Heart right ventricle (tissue), 16 donors: ENCODE results near the gene GNG7. TPM values are rescaled to one million over a fixed set of nuclear protein-coding genes. Genes with fewer than 3 reads are reported as not detected.
"Not testable (repeated sequence)": the region's sequence is repeated elsewhere in the genome, so short reads cannot be mapped to it uniquely, and the experiment has no call there.

Source experiments
- ATAC-seq, 8 donors: fragments of 200-7000 bp; cut with Tn5 transposase; one replicate each; pipeline ENCODE4 v1.9.1; 2020; ENCODE audit warnings: mild to moderate bottlenecking in 8 of 8, moderate library complexity in 8 of 8, moderate number of reproducible peaks in 1 of 8
- DNase-seq, 2 donors: peaks; one replicate each; pipeline ENCODE4 v3.0.0-alpha.2; 2020
- H3K27ac ChIP-seq, 10 donors: fragments of 200-600 bp; sonication (generic) in 2 of 10; one replicate each; pipeline versions ENCODE4 v1.5.0 to v1.8.0; 2020 to 2022; ENCODE audit warnings: mild to moderate bottlenecking in 3 of 10
- H3K27me3 ChIP-seq, 7 donors: fragments of 200-600 bp; one replicate each; pipeline ENCODE4 v1.8.0; 2021 to 2022; ENCODE audit warnings: mild to moderate bottlenecking in 2 of 7
- H3K36me3 ChIP-seq, 9 donors: fragments of 200-600 bp; sonication (generic) in 1 of 9; one replicate each; pipeline versions ENCODE4 v1.5.0 to v1.8.0; 2020 to 2022; ENCODE audit warnings: mild to moderate bottlenecking in 2 of 9
- H3K4me1 ChIP-seq, 9 donors: fragments of 200-600 bp; sonication (generic) in 1 of 9; one replicate each; pipeline versions ENCODE4 v1.5.0 to v1.8.0; 2020 to 2022; ENCODE audit warnings: mild to moderate bottlenecking in 4 of 9
- H3K4me3 ChIP-seq, 10 donors: fragments of 200-600 bp; sonication (generic) in 2 of 10; one replicate each; pipeline versions ENCODE4 v1.5.0 to v1.8.0; 2020 to 2022; ENCODE audit warnings: mild to moderate bottlenecking in 7 of 10, moderate library complexity in 2 of 10
- H3K9me3 ChIP-seq, 11 donors: fragments of 200-600 bp in 10 of 11; sonication (generic) in 2 of 11; one replicate each; pipeline versions ENCODE4 v1.5.0 to v1.8.0; 2013 to 2022; ENCODE audit warnings: mild to moderate bottlenecking in 2 of 11, control low read depth in 1 of 11, moderate library complexity in 1 of 11
- CTCF ChIP-seq, 9 donors: fragments of 200-600 bp; sonication (generic) in 2 of 9; IDR thresholded peaks; one replicate each; pipeline versions ENCODE4 v1.5.0 to v1.8.0; 2021 to 2022; ENCODE audit warnings: antibody characterized with exemption in 9 of 9, mild to moderate bottlenecking in 5 of 9, moderate library complexity in 1 of 9
- WGBS, 2 donors: extraction: QIAGEN DNeasy Blood & Tissue Kit; methylation state at CpG; one replicate each; pipeline ENCODE4 v1.1.7; 2013; ENCODE audit warnings: inconsistent platforms in 1 of 2; 5-methylcytosine and 5-hydroxymethylcytosine counted together
- intact Hi-C, 10 donors: fragments of 100-400 bp; cut with DNase I; formaldehyde crosslinking; loops; one replicate each; pipeline versions ENCODE4 v1.11.1 to v1.14.2; 2022
- polyA plus RNA-seq, 2 donors: library from polyadenylated mRNA; stranded (reverse); fragments of 200-250 nt; gene quantifications; one replicate each; pipeline ENCODE4 v1.2.3, GENCODE V29; 2013
- total RNA-seq, 10 donors: library from RNA; stranded (reverse); fragmentation: NEBNext Ultra II Directional in 3 of 10; extraction: Animal tissue kit (Norgen Biotek cat#: 25700) in 3 of 10; gene quantifications; one replicate each; pipeline versions ENCODE4 v1.2.1 to v1.2.4, GENCODE V29; 2021 to 2023
- donor health status: Arrhythmogenic right ventricular cardiomyopathy.
- donor health status: ischemic (EF 13 %, LVEDD 7.1; RV severe dilation, severe dysfunction).
- donor health status: healthy with polysubstance abuse.
- donor health status: DM: no; HTN: yes; CAD: no.
- donor health status: DM: no; HTN: no; CAD: no.
- donor health status: ischemic (EF 25% LVEDD 6.9; RV normal size, moderate dysfunction).
- donor health status: ischemic (EF 25% LVEDD 5.7; RV mildly dilated, moderate dysfunction).
- donor health status: healthy.
- donor health status: DM: yes; HTN: yes; CAD: no.
- donor health status: Ischemic cardiomyopathy.
- donor health status: ischemic (EF 35%, LVEDD 5.7; RV mildly dilated, moderate dysfunction).
- donor health status: nonischemic (EF 11% LVEDD 7.7; RV severe dilation, severe dysfunction).
- donor health status: DM: yes; HTN: yes; CAD: no.
- donor health status: PGD.
- donor health status: ischemic (EF 29% LVEDD 5.4; RV normal size, mild dysfunction).
- donor health status: nonischemic (EF 23%, LVEDD 6.1; RV moderate dilation, normal function).

GNG7 gene
- total and polyA plus RNA-seq, 12 donors, result 8.4 to 56.9 (median 39.1) TPM

DNA sequence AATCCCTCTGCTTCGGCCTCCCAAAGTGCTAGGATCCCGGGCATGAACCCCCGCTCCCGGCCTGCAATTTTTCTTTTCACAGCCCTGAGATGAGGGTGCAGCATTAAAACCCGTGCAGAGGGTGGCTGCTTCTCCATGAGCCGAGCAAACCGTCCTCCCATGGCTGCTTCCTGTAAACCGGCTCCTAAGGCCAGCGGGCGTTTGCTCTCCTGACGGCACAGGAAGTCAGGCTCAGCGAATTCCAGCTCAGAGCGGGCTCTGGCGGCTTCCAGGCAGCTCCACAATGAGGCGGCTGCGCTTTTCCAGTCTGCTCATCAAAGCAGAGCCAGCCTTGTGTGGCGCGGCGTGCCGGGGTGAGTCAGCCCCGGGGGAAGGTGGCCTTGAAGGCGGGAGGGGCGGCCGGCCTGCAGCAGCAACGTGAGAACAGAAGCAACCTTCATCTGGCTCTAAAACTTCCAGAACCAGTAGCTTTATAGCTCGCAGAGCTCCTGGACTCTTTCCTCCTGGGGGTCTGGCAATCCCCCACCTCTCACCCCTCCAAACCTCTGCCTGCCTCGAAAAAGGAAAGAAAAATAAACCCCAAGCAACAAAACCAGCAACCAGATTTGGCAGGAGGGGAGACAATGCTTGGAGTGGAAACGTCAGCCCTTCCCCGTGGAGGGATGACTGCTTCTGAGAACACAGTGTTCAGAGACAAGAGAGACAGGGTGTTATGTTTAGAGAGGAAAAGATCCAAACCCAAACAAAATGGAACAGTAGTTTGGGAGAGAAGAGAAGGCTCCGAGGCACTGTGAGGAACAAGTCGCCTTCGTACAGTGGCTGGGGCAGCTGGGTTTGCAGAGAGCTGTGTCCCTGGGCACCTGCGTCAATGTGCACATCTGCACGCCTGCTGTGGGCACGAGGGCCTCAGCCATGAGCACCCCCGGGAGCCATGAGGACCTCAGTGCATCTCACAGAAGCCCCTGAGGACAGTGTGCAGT lies 158.7 kb downstream of the GNG7 start:
- peaks cover 35 to 80% (median 74%) of the 10 kb centered on the region in 9 donors for H3K4me1 ChIP-seq
- intact Hi-C loops, result loop anchor here in 9 of 10 donors (1.0 to 5.0 kb wide), 9 partner anchors 34 to 69 kb away; partner anchors contain the start of gene GADD45B (in 7 of the 9)
- 9 to 15% methylated on average over 36 of the region's 36 CpGs for WGBS, 2 donors

GRCh38 chr19:2543072-2543462 lies 159.4 kb downstream of the GNG7 start:
- intact Hi-C loops, result loop anchor here in 9 of 10 donors (1.0 to 5.0 kb wide), 7 partner anchors 34 to 66 kb away; partner anchors contain the start of gene GADD45B (in 6 of the 9)
- Histone ChIP-seq H3K27ac (peak overlapping the region; percentile 83 to 97 (median 93)), H3K4me1 (peaks cover 35 to 80% (median 74%) of the 10 kb centered on the region in 9 donors), H3K4me3 (peak overlapping the region in 8 of 10 donors; percentile 8 to 40 (median 30))
- not testable (repeated sequence) for DNase-seq, ATAC-seq, H3K27me3 ChIP-seq, H3K36me3 ChIP-seq, H3K9me3 ChIP-seq
- 14 to 37% methylated on average over 4 of the region's 4 CpGs for WGBS, 2 donors

More for the DNA sequence above, 158.7 kb downstream of the GNG7 start:
- peak; percentile 75 to 88 (median 82) for ATAC-seq
- Histone ChIP-seq H3K4me3 (peak overlapping the region in 8 of 10 donors; percentile 8 to 40 (median 30)), H3K9me3 (no peaks in the 10 kb centered on the region), H3K27ac (peak overlapping the region; percentile 83 to 97 (median 93)), H3K27me3 (no peaks in the 10 kb centered on the region), H3K36me3 (no peaks in the 10 kb centered on the region)
- TF ChIP-seq CTCF (IDR thresholded peaks at IDR 0.05), result peak in 5 of 9 donors; percentile 9 to 63 (median 60)
- DNase-seq, result peak; percentile 92 to 93

- Histone ChIP-seq H3K36me3 (no peaks in the 10 kb centered on the region), H3K27ac (peak overlapping the region; percentile 83 to 97 (median 93)), H3K9me3 (no peaks in the 10 kb centered on the region), H3K4me1 (peaks cover 35 to 80% (median 72%) of the 10 kb centered on the region in 9 donors), H3K27me3 (no peaks in the 10 kb centered on the region), H3K4me3 (peak overlapping the region in 4 of 10 donors; percentile 19 to 35 (median 30))
- WGBS, 2 donors, result 79 to 84% methylated on average over 22 of the region's 22 CpGs
- intact Hi-C loops, result loop anchor here in 9 of 10 donors (1.0 to 5.0 kb wide), 7 partner anchors 35 to 66 kb away; partner anchors contain the start of gene GADD45B (in 6 of the 9)
- ATAC-seq, result no peak
- DNase-seq, result no peak
- TF ChIP-seq CTCF (IDR thresholded peaks at IDR 0.05), result no peak
Measured at GRCh38 chr19:2542341-2543069, 160.0 kb downstream of the GNG7 start.

DNA sequence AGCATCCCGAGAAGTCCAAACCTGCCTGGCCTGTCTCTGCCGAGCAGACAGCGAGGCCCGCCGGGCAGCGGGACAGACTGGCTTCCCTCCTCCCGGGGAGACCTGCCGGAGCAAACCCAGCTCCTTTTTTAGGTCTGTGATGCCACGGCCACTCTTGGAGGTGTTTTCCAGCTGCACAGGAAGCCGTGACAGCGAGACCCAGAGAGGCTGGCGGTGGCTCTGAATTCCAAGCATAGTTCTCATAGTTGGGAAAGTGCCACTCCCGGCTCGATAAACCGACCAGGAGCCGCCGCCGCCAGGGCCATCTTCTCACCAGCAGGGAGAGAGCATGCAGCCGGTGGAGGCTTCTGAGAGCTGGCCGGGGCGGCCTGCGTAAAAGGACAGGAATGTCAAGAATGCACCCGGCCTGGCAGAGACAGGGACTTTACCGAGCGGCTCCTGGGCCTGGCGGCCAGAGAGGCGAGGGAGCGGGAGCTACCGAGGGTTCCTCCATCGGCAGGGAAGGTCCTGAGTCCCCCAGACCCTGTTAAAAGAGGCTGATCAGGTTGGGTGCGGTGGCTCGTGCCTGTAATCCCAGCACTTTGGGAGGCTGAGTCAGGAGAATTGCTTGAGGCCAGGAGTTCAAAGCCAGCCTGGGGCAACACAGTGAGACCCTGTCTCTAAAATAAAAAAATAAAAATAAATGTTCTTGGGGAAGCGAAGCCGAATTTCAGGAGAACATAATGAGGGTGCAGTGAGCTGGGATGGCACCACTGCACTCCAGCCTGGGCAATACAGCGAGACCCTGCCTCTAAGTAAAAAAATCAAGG lies 161.6 kb downstream of the GNG7 start:
- intact Hi-C loops, result loop anchor here in 9 of 10 donors (2.0 to 5.0 kb wide), 7 partner anchors 36 to 64 kb away; partner anchors contain the start of gene GADD45B (in 3 of the 9)

More for the DNA sequence above, 161.6 kb downstream of the GNG7 start:
- peak; percentile 87 to 89 for DNase-seq
- Histone ChIP-seq H3K9me3 (no peaks in the 10 kb centered on the region), H3K27ac (peak overlapping the region; percentile 48 to 97 (median 86)), H3K27me3 (no peaks in the 10 kb centered on the region), H3K4me3 (peak overlapping the region in 5 of 10 donors; percentile 4 to 16 (median 12)), H3K36me3 (no peaks in the 10 kb centered on the region), H3K4me1 (peaks cover 29 to 65% (median 57%) of the 10 kb centered on the region in 9 donors)
- TF ChIP-seq CTCF (IDR thresholded peaks at IDR 0.05), result peak in 6 of 9 donors; percentile 10 to 52 (median 40)
- WGBS, 2 donors, result 17 to 18% methylated on average over 35 of the region's 35 CpGs
- peak; percentile 71 to 87 (median 79) for ATAC-seq
